ENCODE measurements around the gene CACNB2.

CACNB2 gene

GRCh38 chr10:18340496-18341051 lies 200.3 kb downstream of the CACNB2 start:
- no peak for DNase-seq

GRCh38 chr10:18341055-18341454 lies 200.8 kb downstream of the CACNB2 start:
- no peak for DNase-seq

GRCh38 chr10:18343573-18343972 lies 203.3 kb downstream of the CACNB2 start:
- no peak for DNase-seq

GRCh38 chr10:18345308-18345707 lies 205.1 kb downstream of the CACNB2 start:
- DNase-seq: no peak

GRCh38 chr10:18350340-18350739 lies 210.1 kb downstream of the CACNB2 start:
- DNase-seq: no peak

- DNase-seq: no peak
Measured at GRCh38 chr10:18351421-18351820, 211.2 kb downstream of the CACNB2 start.

GRCh38 chr10:18352175-18352574 lies 212.0 kb downstream of the CACNB2 start:
- DNase-seq: no peak

GRCh38 chr10:18359812-18360211 lies 219.6 kb downstream of the CACNB2 start:
- DNase-seq: no peak

- no peak for DNase-seq
Measured at GRCh38 chr10:18362892-18363291, 222.7 kb downstream of the CACNB2 start.

- DNase-seq: no peak
Measured at GRCh38 chr10:18364987-18365775, 225.0 kb downstream of the CACNB2 start.

- DNase-seq: no peak
Measured at GRCh38 chr10:18367840-18368239, 227.6 kb downstream of the CACNB2 start.

GRCh38 chr10:18368273-18368672 lies 228.0 kb downstream of the CACNB2 start:
- peak in 2 of 3 donors; percentile 5 to 22 for DNase-seq

- peak in 1 of 3 donors; percentile 5 for DNase-seq
Measured at GRCh38 chr10:18368682-18369081, 228.5 kb downstream of the CACNB2 start.

GRCh38 chr10:18369859-18370473 lies 229.7 kb downstream of the CACNB2 start:
- no peak for DNase-seq

- no peak for DNase-seq
Measured at GRCh38 chr10:18376650-18377049, 236.4 kb downstream of the CACNB2 start.

GRCh38 chr10:18377898-18378297 lies 237.7 kb downstream of the CACNB2 start:
- no peak for DNase-seq

GRCh38 chr10:18378766-18379165 lies 238.5 kb downstream of the CACNB2 start:
- no peak for DNase-seq

- no peak for DNase-seq
Measured at GRCh38 chr10:18381679-18382078, 241.5 kb downstream of the CACNB2 start.

- DNase-seq: no peak
Measured at GRCh38 chr10:18397906-18398305, 257.7 kb downstream of the CACNB2 start.

- no peak for DNase-seq
Measured at GRCh38 chr10:18399158-18399557, 258.9 kb downstream of the CACNB2 start.

- DNase-seq: no peak
Measured at GRCh38 chr10:18400201-18400905, 260.1 kb downstream of the CACNB2 start.

GRCh38 chr10:18400906-18401245 lies 260.7 kb downstream of the CACNB2 start:
- no peak for DNase-seq

GRCh38 chr10:18401416-18402195 lies 261.4 kb downstream of the CACNB2 start:
- no peak for DNase-seq
